GM12878 (cell line): Measurements from ENCODE around the gene FDPS. TPM values are rescaled to one million over a fixed set of nuclear protein-coding genes. Genes with fewer than 3 reads are reported as not detected.

Experiments used
- ATAC-seq: fragments of 200-7000 bp; cut with Tn5 transposase; 3 replicates; pipeline ENCODE4 v1.9.1; 2020; ENCODE audit warnings: mild to moderate bottlenecking, moderate library complexity
- BruUV-seq: library from RNA; stranded (reverse); fragments of 400-500 nt; replicated peaks from 2 replicates; lab custom pipeline; 2021; lab: Mats Ljungman, UMichigan
- CTCF ChIA-PET: fragments of 300-600 bp; sonication (Branson Sonifier 250); formaldehyde crosslinking; extraction: SDS; loops from one replicate; lab custom pipeline; 2021; ENCODE audit warnings: inconsistent platforms; lab: Yijun Ruan, JAX
- POLR2A ChIA-PET: fragments of 350-600 bp; formaldehyde crosslinking; extraction: SDS; loops from one replicate; lab custom pipeline; 2021; ENCODE audit warnings: inconsistent platforms; lab: Charles Lee
- RAD21 ChIA-PET: fragments of 300-600 bp; sonication (Branson Sonifier 250); formaldehyde crosslinking; loops from one replicate; lab custom pipeline; 2023; ENCODE audit warnings: antibody characterized with exemption; ENCODE audit not compliant: unreplicated experiment; lab: Charles Lee
- SMC1A ChIA-PET: fragments of 300-600 bp; sonication (Branson Sonifier 250); formaldehyde crosslinking; loops from one replicate; lab custom pipeline; 2023; ENCODE audit not compliant: unreplicated experiment, uncharacterized antibody; lab: Charles Lee
- DNase-seq: peaks from one replicate; pipeline ENCODE4 v3.0.0-alpha.2; 2011; ENCODE audit warnings: low read depth, low spot score
- FAIRE-seq: peaks from 3 replicates; lab custom pipeline; 2011; peaks lifted over from hg19 to GRCh38; lab: Jason Lieb, UNC
- H2AFZ ChIP-seq: 2 replicates; pipeline ENCODE4 v1.6.0; 2011; ENCODE audit warnings: low read depth, low read length, control low read depth; ENCODE audit not compliant: control insufficient read depth
- H3K27ac ChIP-seq: 2 replicates; pipeline ENCODE4 v1.5.1; 2011; ENCODE audit warnings: control low read depth; ENCODE audit not compliant: control insufficient read depth, insufficient read depth
- H3K27me3 ChIP-seq, 2 experiments: replicated peaks in 1 of 2; 2 replicates each; pipeline versions ENCODE4 v1.6.0 to v1.6.1; 2011; ENCODE audit warnings: low read length in 1 of 2; ENCODE audit not compliant: control insufficient read depth in 2 of 2, insufficient read depth in 2 of 2
- H3K36me3 ChIP-seq, 2 experiments: 2 replicates each; pipeline ENCODE4 v1.5.1; 2011; ENCODE audit warnings: low read length in 1 of 2; ENCODE audit not compliant: control insufficient read depth in 2 of 2, insufficient read depth in 2 of 2
- H3K4me1 ChIP-seq: 2 replicates; pipeline ENCODE4 v1.6.1; 2011; ENCODE audit warnings: mild to moderate bottlenecking, low read length, moderate library complexity, mixed read lengths; ENCODE audit not compliant: control insufficient read depth, insufficient read depth
- H3K4me2 ChIP-seq: 2 replicates; pipeline ENCODE4 v1.6.0; 2011; ENCODE audit warnings: control low read depth; ENCODE audit not compliant: control insufficient read depth, insufficient read depth
- H3K4me3 ChIP-seq: fragments of 200-600 bp; sonication (generic); 2 replicates; pipeline ENCODE4 v1.5.1; 2016
- H3K79me2 ChIP-seq: 2 replicates; pipeline ENCODE4 v1.6.0; 2011; ENCODE audit warnings: low read length; ENCODE audit not compliant: control insufficient read depth, insufficient read depth
- H3K9ac ChIP-seq: 2 replicates; pipeline ENCODE4 v1.8.0; 2011; ENCODE audit warnings: low read length, control low read depth, mixed read lengths; ENCODE audit not compliant: control insufficient read depth, insufficient read depth
- H3K9me3 ChIP-seq: replicated peaks from 3 replicates; pipeline ENCODE4 v1.5.1; 2011; ENCODE audit warnings: mild to moderate bottlenecking, low read length; ENCODE audit not compliant: control insufficient read depth, insufficient read depth
- H4K20me1 ChIP-seq: 2 replicates; pipeline ENCODE4 v1.6.0; 2011; ENCODE audit not compliant: control insufficient read depth, insufficient read depth
- BACH1 ChIP-seq: fragments of 450-650 bp; IDR thresholded peaks from 2 replicates; pipeline ENCODE4 v1.6.1; 2017; ENCODE audit warnings: mild to moderate bottlenecking, borderline replicate concordance
- MAX ChIP-seq: IDR thresholded peaks from 2 replicates; pipeline ENCODE4 v1.6.1; 2012; ENCODE audit warnings: low read depth, low read length, improper control_type of control experiment
- NKRF ChIP-seq: fragments of 450-650 bp; conservative IDR thresholded peaks from 2 replicates; pipeline ENCODE4 v1.6.1; 2017; ENCODE audit warnings: mild to moderate bottlenecking, moderate library complexity
- PAX5 ChIP-seq: IDR thresholded peaks from 2 replicates; pipeline ENCODE4 v1.6.1; 2011; ENCODE audit warnings: low read depth, low read length, borderline replicate concordance
- POLR2A ChIP-seq: IDR thresholded peaks from 2 replicates; pipeline ENCODE4 v1.6.1; 2011; ENCODE audit warnings: low read depth, mild to moderate bottlenecking, low read length
- ZNF24 ChIP-seq: fragments of 450-650 bp; IDR thresholded peaks from 2 replicates; pipeline ENCODE4 v1.6.1; 2017; ENCODE audit warnings: antibody characterized with exemption, mild to moderate bottlenecking
- WGBS: methylation state at CpG from one replicate; pipeline ENCODE4 v1.1.6; 2016; ENCODE audit warnings: low lambda C conversion rate; ENCODE audit not compliant: insufficient replicate concordance, insufficient coverage; ENCODE audit errors: missing lambda C conversion rate; 5-methylcytosine and 5-hydroxymethylcytosine counted together
- in situ Hi-C: fragments of 300-500 bp; cut with MboI; formaldehyde crosslinking; loops from 9 replicates; pipeline ENCODE4 v1.14.3; 2018; ENCODE audit warnings: mixed read lengths
- intact Hi-C: fragments of 100-400 bp; cut with micrococcal nuclease; formaldehyde crosslinking; loops from one replicate; pipeline ENCODE4 v1.14.2; 2022; ENCODE audit not compliant: unreplicated experiment
- polyA plus RNA-seq, 11 experiments: library from polyadenylated mRNA; depleted of rRNA in 4 of 11; unstranded in 6 of 11; stranded (reverse) in 5 of 11; fragments of >200 nt; fragmentation: Nextera tagmentation in 4 of 11; fragmentation: Illumina TruSeq in 1 of 11; extraction: Ambion mirVana in 4 of 11; extraction: Trizol in 1 of 11; gene quantifications; 1 replicate in 1 of 11; 2 replicates in 10 of 11; pipeline versions ENCODE4 v1.2.1 to v1.2.3, GENCODE V29; 2011 to 2016; ENCODE audit warnings: inconsistent platforms in 2 of 11, missing spikeins in 2 of 11, low read depth in 1 of 11
- total RNA-seq, 4 experiments: library from RNA; depleted of rRNA in 3 of 4; stranded (reverse); fragments of >200 nt in 3 of 4; fragmentation: Illumina TruSeq in 1 of 4; extraction: Trizol in 1 of 4; gene quantifications; 2 replicates each; pipeline versions ENCODE4 v1.2.1 to v1.2.3, GENCODE V29; 2013 to 2021

Gene FDPS
- total and polyA plus RNA-seq, 10 of the 15 experiments (the other 5 are each of a cell fraction or from before 2014, with no cell fraction given), result 405 to 1,156 (median 487) TPM

DNA sequence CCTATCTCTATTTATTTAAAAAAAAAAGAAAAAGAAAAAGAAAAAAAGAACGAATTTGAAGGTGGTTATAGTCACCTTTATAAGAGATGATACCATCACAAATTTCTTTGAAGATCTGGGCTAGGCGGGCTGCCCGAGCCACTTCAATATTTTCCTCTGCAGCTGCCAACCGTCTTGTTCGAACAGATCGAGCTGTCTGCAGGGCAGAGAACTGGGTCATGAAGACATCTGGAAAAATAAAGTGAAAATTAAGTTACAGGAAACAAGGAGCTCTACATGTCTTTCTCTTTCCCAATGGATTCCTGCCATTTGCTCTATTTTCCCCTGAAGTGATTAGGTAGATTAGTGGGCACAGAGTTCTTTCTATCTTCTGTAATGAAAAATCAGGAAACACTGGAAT, 44.0 kb downstream of the FDPS start:
- TF ChIP-seq MAX, result no peak
- no peak for TF ChIP-seq ZNF24
- no peak for TF ChIP-seq PAX5
- TF ChIP-seq POLR2A, result no peak
- TF ChIP-seq BACH1, result no peak
- TF ChIP-seq NKRF, result no peak
- TF ChIP-seq, all 136 proteins: peak for 0
- POLR2A ChIA-PET, result interaction anchor here (0.5 to 0.7 kb wide), 3 partner anchors 10 to 364 kb away, joined by 3 to 7 read pairs (median 4); no protein-coding TSS in a partner anchor
- SMC1A ChIA-PET, result interaction anchor here (1.0 kb wide), 1 partner anchor 9 kb away, joined by 3 read pairs; no protein-coding TSS in a partner anchor
- H3K36me3 ChIP-seq, result peaks cover 3 to 18% of the 10 kb centered on the region in 2 experiments
- ATAC-seq (no peak), DNase-seq (no peak), FAIRE-seq (no peak)
- WGBS, result 98% methylated on average over 6 of the region's 6 CpGs
- RAD21 ChIA-PET, result no interaction called here
- intact Hi-C loops (no loop called here), in situ Hi-C loops (no loop called here)
- H3K79me2 ChIP-seq, result no peaks in the 10 kb centered on the region
- H3K4me2 ChIP-seq, result no peak overlapping the region
- H3K4me3 ChIP-seq, result no peak overlapping the region
- H2AFZ ChIP-seq, result no peak overlapping the region
- no peaks in the 10 kb centered on the region for H3K27me3 ChIP-seq
- H3K9ac ChIP-seq, result no peak overlapping the region
- H3K27ac ChIP-seq, result no peak overlapping the region
- BruUV-seq, result no TSS peak
- CTCF ChIA-PET, result interaction anchor here (0.8 kb wide), 1 partner anchor 11 kb away, joined by 3 read pairs; no protein-coding TSS in a partner anchor
- no peaks in the 10 kb centered on the region for H4K20me1 ChIP-seq
- no peaks in the 10 kb centered on the region for H3K4me1 ChIP-seq
- no peaks in the 10 kb centered on the region for H3K9me3 ChIP-seq
